CD4-positive, alpha-beta T cell treated with Interleukin-6 for 4 hours (primary cell): ENCODE data around the gene CACNG6.
"Not testable (repeated sequence)": the region's sequence is repeated elsewhere in the genome, so short reads cannot be mapped to it uniquely, and the experiment has no call there.

Experiments used
- DNase-seq: peaks from one replicate; pipeline ENCODE4 v3.0.0-alpha.2; 2020; ENCODE audit warnings: mixed read lengths

The CACNG6 gene

DNA sequence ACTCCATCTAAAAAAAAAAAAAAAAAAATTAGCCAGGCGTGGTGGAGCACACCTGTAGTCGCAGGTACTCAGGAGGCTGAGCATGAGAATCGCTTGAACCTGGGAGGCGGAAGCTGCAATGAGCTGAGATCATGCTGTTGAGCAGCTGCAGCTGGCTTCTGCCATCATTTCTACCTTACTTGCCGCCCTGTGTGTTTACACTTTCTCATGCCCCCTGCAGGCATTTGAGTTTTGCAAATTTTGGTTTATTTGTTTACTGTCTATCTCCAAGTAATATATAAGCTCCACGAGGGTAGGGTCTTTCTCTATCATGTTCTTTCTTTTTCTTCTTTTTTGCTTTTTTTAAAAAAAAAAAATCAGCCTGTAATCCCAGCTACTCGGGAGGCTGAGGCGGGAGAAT, 18.0 kb downstream of the CACNG6 start:
- no peak for DNase-seq

DNA sequence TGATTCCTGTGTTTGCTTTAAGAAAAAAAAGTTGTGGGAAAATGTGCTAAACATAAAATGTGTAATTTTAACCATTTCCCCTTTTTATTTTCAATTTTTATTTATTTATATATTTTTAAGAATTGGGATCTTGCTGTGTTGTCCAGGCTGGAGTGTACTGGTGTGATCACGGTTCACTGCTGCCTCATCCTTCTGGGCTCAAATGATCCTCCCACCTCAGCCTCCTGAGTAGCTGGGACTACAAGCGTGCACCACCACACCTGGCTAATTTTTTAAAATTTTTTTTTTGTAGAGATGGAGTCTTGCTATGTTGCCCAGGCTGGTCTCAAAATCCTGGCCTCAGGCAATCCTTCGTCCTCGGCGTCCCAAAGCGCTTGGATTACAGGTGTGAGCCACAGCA, 19.0 kb downstream of the CACNG6 start:
- DNase-seq = no peak

DNA sequence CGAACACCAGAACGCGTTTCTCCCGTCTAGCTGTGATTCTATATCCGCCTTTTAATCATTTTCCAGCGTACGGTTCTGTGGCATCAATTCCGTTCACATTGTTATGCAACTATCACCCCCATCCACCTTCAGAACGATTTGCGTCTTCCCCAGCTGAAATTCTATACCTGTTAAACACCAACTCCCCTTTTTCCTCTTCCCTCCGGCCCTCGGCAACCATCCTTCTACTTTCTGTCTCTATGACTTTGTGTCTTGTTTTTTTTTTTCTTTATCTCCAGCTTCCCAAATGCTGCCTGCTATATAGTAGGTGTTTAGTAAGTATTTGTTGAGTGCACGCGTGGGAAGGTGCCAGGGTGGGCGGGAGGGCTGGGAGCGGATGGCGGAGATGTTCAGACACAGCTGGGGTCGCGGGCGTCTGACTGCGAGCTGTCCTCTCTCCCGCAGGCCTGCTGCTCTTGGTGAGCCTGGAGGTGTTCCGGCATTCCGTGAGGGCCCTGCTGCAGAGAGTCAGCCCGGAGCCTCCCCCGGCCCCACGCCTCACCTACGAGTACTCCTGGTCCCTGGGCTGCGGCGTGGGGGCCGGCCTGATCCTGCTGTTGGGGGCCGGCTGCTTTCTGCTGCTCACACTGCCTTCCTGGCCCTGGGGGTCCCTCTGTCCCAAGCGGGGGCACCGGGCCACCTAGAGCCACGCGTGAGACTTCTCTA, 20.2 kb downstream of the CACNG6 start:
- no peak for DNase-seq

DNA sequence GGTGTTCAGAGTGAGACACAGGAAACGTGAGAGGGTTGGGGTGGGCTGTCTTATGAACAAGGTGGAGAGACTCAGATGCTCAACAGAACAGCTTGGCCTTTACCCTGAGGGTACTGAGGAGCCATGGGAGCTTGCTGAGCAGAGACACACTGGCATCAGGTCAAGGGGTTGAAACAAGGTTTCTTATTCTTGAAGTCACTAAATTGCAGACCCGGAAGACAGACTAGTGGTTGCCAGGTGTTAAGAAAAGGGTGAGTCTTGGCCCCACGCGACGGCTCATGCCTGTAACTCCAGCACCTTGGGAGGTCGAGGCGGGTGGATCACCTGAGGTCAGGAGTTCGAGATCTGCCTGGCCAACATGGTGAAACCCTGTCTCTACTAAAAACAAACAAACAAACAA, 22.4 kb downstream of the CACNG6 start:
- DNase-seq = no peak

DNA sequence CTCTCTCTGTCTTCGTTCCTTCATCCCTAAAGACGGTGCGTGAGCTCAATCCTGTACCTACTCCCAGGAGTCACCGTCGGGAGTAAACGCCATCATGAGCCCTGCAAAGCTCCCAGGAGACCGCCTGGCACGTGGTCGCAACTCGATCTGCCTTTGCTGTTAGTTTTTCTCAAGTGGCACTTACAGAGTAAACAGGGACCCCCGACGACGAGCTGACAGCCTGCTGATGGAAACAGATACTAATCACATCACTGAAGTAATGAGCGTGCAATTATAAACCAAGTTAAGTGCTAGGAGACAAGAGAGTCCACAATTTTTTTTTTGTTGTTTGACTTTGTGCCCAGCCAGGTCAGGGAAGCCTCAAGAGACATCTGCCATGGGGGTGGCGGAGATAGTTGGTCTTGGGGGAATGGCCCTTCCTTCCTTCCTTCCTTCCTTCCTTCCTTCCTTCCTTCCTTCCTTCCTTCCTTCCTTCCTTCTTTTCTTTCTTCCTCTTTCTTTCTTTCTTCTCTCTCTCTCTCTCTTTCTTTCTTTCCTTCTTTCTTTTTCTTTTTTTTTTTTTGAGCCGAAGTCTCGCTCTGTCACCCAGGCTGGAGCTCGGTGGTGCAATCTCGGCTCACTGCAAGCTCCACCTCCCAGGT, 23.6 kb downstream of the CACNG6 start:
- DNase-seq = no peak

DNA sequence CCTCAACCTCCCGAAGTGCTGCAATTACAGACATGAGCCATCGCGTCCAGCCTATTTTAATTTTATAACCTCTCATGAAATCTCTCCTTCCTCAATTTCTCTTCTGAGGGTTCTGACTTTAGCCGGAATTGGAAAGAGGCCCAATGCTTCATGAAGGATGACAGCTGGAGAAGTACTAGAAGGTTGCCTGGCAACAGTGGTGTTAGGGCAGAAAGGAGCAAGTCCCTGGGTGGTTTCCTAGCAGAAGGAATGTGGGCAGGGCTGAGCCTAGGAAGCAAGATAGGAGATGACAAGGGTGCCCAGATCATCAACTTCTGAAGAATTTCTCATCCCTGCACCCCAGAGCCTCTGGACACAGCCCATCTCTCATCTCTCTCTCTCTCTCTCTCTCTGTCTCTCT, 25.8 kb downstream of the CACNG6 start:
- DNase-seq = no peak

DNA sequence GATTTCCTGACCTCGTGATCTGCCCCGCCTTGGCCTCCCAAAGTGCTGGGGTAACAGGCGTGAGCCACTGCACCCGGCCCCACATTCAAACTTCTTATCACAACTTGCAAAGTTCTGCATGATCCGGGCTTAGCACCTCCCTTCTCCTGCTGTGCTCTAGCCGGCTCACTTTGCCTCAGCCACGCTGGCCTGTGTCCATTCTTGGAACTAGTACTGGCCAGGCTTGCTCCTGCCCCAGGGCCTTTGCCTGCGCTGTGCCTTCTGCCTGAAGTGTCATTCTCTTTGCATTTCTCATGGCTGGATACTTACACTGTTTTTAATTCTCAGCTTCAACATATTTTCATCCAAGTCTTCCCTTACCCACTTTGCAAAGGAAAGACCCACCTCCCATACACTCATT, 29.9 kb downstream of the CACNG6 start:
- DNase-seq = no peak

DNA sequence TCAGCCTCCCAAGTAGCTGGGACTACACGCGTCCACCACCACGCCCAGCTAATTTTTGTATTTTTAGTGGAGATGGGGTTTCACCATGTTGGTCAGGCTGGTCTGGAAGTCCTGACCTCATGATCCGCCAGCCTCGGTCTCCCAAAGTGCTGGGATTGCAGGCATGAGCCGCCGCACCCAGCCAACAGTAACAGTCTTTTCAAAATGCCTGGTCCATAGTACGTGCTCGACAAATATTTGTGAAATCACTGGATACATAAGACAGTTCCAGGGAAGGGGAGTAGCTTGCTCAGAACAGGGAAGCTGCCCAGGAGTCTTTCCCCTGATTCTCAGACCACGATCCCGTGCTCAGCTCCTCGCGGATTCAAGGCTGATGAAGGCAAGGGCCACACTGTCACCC, 30.5 kb downstream of the CACNG6 start:
- DNase-seq = no peak

DNA sequence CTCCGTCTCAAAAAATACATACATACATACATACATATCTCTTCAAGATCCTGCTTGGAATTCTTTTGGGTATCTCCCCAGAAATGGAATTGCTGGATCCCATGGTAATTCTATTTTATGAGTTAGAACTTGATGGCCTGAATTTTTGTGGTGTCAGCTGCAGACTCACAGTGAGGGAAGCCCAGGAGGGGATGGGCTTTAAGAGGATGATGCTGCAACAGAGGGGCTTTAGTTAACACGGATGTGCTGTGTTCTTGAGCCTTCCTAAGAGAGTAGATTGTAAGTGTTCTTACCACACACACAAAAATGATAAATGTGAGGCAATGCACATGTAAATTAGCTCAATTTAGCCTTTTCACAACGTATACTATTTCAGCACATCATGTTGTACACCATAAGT, 31.8 kb downstream of the CACNG6 start:
- no peak for DNase-seq

DNA sequence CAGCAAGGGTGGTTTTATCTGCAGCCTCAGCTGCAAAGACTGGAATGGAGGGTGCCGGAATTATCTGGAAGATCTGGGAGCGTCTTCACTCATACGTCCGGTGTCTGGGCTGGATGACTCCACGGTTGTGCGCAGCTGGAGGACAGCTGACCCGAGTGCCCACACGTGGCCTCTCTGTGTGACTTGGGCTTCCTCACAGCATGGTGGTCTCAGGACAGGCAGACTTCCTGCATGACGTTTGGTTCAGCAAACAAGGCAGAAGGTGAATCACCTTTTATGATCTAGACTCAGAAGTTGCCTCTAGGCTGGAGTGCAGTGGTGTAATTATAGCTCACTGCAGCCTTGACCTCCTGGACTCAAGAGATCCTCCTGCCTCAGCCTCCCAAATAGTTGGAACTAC, 33.2 kb downstream of the CACNG6 start:
- DNase-seq = no peak

DNA sequence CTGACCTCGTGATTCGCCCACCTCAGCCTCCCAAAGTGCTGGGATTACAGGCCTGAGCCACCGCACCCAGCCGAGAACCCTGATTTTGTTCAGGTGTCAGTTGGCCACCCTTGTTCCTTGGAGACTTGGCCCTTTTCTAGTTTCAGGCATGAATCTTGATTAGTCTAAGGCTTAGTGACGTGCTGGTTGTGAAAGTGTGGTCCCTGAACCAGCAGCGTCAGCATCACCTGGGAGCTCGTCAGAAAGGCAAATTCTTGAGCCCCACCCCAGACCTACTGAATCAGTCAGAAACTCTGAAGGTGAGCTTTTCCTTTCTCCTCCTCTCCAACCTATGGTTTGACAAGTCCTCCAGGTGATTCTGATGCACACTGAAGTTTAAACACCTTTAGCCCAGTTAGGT, 35.2 kb downstream of the CACNG6 start:
- no peak for DNase-seq

DNA sequence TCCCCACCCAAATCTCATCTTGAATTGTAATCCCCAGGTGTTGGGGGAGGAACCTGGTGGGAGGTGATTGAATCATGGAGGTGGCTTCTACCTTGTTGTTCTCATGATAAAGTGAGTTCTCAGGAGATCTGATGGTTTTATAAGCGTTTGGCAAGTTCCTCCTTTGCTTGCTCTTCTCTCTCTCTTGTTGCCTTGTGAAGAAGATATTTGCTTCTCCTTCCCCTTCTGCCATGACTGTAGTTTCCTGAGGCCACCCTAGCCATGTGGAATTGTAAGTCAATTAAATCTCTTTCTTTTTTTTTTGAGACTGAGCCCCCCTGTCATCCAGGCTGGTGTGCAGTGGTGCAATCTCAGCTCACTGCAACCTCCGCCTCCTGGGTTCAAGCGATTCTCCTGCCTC, 37.9 kb downstream of the CACNG6 start:
- DNase-seq = no peak

DNA sequence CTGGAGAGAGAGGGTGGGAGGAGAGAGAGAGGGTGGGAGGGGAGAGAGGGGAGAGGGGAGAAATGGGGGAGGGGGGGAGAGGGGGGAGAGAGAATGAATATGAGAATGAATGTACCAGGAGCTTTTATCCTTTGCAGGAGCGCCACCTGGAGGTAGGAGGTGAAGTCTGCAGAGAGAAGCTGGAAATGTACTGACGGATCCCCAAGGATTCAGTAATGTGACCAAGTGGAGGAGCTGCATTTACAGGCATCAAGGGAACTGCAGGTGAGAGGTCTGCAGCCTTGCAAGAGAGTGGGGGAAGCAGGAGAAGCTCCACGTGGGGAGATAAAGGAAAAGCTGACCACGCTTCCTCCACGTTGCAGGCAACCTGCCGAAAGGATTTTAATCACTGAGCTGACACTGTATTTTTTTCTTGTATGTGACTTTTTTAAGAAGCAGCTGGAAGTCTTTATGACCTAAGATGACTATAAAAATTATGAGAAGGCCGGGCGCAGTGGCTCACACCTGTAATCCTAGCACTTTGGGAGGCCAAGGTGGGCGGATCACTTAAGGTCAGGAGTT, 38.6 kb downstream of the CACNG6 start:
- DNase-seq = peak; percentile 65

DNA sequence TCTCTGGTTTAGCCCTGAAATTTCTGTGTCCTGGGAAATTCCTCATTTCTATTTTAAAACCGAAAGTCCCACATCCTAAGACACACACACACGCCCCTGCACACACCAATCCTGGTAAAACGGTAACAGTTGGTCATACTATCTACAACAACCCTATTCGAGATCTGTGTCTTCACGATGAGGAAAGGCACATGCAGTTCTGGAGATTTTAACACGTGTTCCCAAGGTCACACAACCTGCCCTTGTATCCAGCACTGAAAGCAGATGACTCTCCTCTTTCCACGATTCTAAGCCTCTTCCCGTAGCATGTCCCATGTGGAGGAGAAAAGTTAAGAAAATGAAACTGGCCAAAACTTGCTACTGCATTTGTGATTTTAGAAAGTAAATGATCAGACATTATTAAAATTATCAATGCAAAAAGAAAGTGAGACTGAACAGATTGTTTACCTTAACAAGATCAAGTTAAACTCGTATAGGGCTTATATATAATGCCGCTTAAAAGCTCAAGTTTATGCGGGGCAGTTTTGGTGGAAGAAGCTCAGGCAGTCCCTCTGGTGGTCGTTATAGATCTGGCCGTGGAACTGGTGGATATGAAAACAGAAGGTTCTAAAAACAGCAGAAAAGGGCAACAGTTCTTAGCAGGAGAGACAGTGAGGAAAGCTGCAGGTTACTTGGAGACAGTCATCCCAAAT, 39.6 kb downstream of the CACNG6 start:
- no peak for DNase-seq

DNA sequence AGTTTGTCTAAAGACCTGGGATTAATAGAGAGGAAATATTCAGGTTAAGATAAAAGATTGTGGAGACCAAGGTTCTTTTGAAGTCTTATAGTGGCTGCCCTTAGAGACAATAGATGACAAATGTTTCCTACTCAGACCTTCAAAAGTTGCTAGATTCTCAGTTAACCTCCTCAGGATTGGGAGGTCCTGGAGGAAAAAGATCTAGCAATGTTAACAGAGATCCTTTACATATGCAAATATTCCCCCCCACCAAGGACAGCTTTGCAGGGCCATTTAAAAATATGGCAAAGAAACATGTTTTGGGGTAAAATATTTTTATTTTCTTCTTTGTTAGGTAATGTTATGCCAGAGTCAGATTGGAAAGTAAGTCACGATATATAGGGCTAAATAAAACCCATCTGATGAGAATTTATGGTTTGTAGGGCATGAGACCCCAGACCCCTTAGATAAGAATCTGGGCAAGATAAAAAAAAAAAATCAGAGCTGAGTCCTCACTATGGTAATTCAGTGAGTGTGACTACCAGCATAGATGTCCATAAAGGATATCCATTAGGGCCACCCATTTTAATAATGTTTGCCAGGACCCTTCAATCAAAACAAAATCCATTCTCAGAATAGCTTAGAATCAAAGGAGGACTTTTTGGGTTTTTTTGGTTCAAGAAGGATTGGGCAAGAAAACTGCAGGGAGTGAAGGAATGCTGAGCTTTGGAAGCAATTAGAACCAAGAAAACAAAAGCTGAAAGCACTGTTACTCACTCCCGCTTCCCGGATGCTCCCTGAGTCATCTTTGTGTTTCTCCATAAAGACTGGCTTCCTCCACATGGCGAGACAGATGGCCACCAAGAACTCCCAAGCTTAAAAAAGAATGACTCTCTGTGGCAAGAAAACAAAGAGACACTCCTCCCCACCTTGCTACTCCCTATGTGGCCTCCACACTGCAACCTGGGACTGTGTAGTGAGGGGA, 44.1 kb downstream of the CACNG6 start:
- DNase-seq = no peak

DNA sequence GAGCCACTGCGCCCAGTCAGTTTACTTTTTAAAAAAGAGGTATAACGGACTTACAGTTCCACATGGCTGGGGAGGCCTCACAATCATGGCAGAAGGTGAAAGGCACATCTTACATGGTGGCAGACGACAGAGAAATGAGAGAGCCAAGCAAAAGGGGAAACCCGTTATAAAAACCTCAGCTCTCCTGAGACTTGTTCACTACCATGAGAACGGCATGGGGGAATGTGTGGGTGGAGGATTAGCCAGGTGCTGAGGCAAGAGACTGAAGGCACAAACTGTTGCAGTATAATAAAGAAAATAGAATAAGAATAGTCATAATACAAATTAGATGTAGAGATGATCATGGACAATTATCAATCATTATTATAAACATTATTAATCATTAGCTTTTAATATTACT, 45.1 kb downstream of the CACNG6 start:
- not testable (repeated sequence) for DNase-seq

DNA sequence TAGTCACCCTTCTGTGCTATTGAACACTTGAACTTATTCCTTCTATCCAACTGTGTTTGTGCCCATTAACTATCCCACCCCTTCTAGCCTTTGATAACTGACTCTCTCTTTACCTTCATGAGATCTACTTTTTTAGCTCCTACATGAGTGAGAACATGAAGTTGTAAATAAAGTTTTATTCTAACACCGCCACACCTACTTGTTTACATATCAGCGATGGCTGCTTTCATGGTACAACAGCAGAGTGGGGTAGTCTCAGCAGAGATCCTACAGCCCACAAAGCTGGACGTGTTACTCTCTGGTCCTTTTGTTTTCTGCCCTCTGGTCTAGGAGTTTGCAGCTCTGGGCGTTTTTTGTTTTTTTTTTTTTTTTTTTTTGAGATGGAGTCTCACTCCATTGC, 48.6 kb downstream of the CACNG6 start:
- no peak for DNase-seq

DNA sequence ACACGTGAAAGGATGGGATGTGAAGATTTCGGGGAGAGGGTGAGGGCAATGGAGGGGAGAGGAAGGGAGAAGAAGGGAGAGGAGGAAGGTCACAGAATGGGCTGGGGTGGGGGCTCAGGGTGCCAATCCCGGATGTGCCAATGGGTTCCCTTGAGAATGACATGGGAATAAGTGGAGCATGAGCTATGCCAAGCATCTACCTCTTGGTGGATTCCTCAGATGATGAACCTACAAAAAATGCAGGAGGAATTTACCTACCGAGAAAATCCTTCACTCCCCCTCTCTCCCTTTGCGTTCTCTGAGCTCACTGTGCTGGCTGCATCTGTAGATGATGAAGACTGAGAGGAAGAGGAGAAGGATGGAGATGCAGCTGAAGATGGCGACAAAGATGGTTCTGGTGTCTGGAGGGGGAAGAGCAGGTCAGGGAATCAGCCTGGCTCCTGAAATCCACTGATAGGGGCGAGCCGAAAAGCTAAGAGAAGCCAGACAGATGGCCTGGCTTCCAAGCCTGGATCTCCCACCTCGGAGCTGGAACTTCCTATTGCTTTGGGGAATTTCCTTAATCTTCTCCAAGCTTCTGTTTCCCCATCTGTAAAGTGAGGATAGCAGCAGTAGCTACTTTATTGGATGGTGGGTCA, 50.7 kb downstream of the CACNG6 start:
- no peak for DNase-seq

DNA sequence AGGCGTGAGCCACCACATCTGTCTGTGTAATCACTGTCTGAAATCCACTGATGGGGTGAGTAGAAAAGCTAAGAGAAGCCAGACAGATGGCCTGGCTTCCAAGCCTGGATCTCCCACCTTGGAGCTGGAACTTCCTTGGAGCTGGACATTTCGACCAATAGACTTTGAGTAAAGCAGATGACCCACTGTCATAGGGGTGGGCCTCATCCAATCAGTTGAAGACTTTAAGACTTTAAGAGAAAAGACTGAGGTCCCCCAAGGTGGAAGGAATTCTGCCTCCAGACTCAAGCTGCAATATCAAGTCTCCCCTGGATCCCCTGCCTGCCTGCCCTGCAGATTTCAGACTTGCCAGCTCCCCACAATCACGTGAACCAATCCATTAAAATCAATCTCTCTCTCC, 51.6 kb downstream of the CACNG6 start:
- no peak for DNase-seq

DNA sequence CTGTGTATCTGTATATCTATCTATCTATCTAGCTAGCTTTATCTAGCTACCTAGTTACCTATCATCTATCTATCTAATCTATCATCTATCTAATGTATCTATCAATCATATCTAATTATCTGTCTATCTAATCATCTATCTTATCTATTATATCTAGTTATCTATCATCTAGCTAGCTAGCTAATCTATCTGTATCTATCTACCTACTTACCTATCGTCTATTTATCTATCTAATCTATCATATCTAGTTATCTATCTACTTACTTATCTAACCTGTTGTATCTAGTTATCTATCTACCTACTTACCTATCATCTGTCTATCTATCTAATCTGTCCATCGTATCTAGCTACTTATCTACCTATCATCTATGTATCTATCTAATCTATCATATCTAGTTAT, 54.3 kb downstream of the CACNG6 start:
- no peak for DNase-seq

DNA sequence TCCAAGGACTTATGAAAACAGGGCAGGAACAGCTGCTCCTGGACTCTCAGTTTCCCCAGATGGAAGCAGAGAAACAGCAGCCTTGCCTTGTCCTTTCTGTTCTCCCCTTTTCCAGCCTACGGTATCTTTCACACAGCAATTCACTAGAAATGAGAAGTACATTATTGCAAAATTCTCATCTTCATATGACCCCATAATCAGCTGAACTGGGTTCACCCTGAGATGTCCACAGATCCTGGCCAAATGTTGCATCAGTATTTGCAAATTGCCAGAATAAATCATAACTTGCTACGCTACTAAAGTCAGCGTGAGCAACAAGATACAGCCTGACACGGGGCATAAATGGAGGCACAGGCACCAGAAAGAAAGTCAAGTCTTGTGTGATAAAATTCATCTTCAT, 56.2 kb downstream of the CACNG6 start:
- no peak for DNase-seq
